Effector memory CD4-positive, alpha-beta T cell (primary cell): ENCODE data around the gene OR6M1.

Experiments
- DNase-seq, 3 donors: peaks; one replicate each; pipeline ENCODE4 v3.0.0-alpha.2; 2020
- H3K27ac ChIP-seq: 2 replicates; pipeline ENCODE4 v1.7.0; 2013; ENCODE audit warnings: mild to moderate bottlenecking, low read length, moderate library complexity; ENCODE audit not compliant: insufficient read depth, poor library complexity, severe bottlenecking
- H3K27me3 ChIP-seq: replicated peaks from 2 replicates; pipeline ENCODE4 v1.7.0; 2013; ENCODE audit warnings: mild to moderate bottlenecking, low read length; ENCODE audit not compliant: insufficient read depth, control insufficient read depth, poor library complexity, severe bottlenecking
- H3K36me3 ChIP-seq: 2 replicates; pipeline ENCODE4 v1.7.0; 2013; ENCODE audit warnings: mild to moderate bottlenecking, low read length, moderate library complexity; ENCODE audit not compliant: control insufficient read depth, insufficient read depth
- H3K4me1 ChIP-seq: 2 replicates; pipeline ENCODE4 v1.7.0; 2013; ENCODE audit warnings: low read length, mild to moderate bottlenecking; ENCODE audit not compliant: control insufficient read depth, insufficient read depth, poor library complexity, severe bottlenecking
- H3K4me3 ChIP-seq: 2 replicates; pipeline ENCODE4 v1.7.0; 2013; ENCODE audit warnings: low read length, low read depth, mild to moderate bottlenecking; ENCODE audit not compliant: insufficient read depth, poor library complexity, severe bottlenecking
- H3K9me3 ChIP-seq: 2 replicates; pipeline ENCODE4 v1.7.0; 2013; ENCODE audit warnings: mild to moderate bottlenecking, low read length, moderate library complexity; ENCODE audit not compliant: control insufficient read depth

Gene OR6M1

GRCh38 chr11:123822599-123822998, 16.4 kb upstream of the OR6M1 start:
- DNase-seq, result no peak
- Histone ChIP-seq H3K27me3 (peaks cover 3% of the 10 kb centered on the region), H3K36me3 (no peaks in the 10 kb centered on the region), H3K4me3 (no peak overlapping the region), H3K9me3 (no peaks in the 10 kb centered on the region), H3K4me1 (no peaks in the 10 kb centered on the region), H3K27ac (no peak overlapping the region)

GRCh38 chr11:123822032-123822431, 15.9 kb upstream of the OR6M1 start:
- Histone ChIP-seq H3K27ac (no peak overlapping the region), H3K4me3 (no peak overlapping the region), H3K36me3 (no peaks in the 10 kb centered on the region), H3K9me3 (no peaks in the 10 kb centered on the region), H3K27me3 (peaks cover 3% of the 10 kb centered on the region), H3K4me1 (no peaks in the 10 kb centered on the region)
- DNase-seq, result no peak

DNA sequence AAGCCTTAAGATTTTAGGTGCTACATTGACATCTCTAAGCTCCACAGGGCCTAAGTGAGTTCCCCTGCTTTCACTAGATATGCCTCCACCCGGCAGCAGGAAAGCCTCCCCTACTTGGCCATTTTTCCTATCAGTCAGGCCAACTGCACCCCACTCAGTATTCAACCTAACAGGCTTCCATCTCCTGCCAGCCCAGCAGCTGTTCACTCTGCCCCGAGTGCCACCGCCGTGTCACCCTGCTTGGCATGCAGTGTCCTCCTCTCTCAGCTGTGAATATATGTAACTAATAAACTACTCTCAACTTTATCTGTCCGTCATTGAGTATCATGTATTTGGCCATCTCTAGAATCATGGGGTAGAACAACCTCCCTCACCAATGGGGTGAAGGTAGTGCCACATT, 9.0 kb upstream of the OR6M1 start:
- no peak for DNase-seq
- Histone ChIP-seq H3K27me3 (peaks cover 3% of the 10 kb centered on the region), H3K27ac (no peak overlapping the region), H3K9me3 (no peaks in the 10 kb centered on the region), H3K4me3 (no peak overlapping the region), H3K36me3 (no peaks in the 10 kb centered on the region), H3K4me1 (no peaks in the 10 kb centered on the region)

- H3K9me3 ChIP-seq, result no peaks in the 10 kb centered on the region
- H3K27ac ChIP-seq, result no peak overlapping the region
- H3K36me3 ChIP-seq, result no peaks in the 10 kb centered on the region
- H3K4me3 ChIP-seq, result no peak overlapping the region
- no peak for DNase-seq
- H3K4me1 ChIP-seq, result no peaks in the 10 kb centered on the region
- H3K27me3 ChIP-seq, result no peaks in the 10 kb centered on the region
Measured at GRCh38 chr11:123801765-123802164, 4.4 kb downstream of the OR6M1 start.

DNA sequence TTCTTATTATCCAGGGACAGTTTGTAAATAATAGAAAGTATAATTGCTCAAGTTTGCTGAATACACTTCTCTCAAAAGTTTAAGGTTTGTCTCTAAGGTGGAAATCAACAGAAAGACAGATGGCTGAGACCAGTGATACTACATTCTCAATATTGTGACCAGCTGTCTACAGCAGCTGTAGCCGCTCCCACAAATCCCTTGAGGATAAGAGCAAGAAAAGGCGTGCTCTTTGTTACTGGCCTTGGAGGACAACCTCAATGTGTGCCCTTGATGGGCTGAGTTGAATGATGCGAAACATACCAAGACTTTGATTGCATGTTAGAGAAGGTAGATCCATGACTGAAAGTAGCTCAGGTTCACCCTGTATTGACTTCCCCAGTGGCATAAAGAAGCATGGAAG, 6.1 kb downstream of the OR6M1 start:
- H3K9me3 ChIP-seq, result no peaks in the 10 kb centered on the region
- DNase-seq, result no peak
- no peaks in the 10 kb centered on the region for H3K36me3 ChIP-seq
- H3K27me3 ChIP-seq, result no peaks in the 10 kb centered on the region
- H3K4me1 ChIP-seq, result no peaks in the 10 kb centered on the region
- H3K4me3 ChIP-seq, result no peak overlapping the region
- H3K27ac ChIP-seq, result no peak overlapping the region

- H3K9me3 ChIP-seq, result no peaks in the 10 kb centered on the region
- H3K27ac ChIP-seq, result no peak overlapping the region
- H3K4me1 ChIP-seq, result no peaks in the 10 kb centered on the region
- DNase-seq, result no peak
- no peak overlapping the region for H3K4me3 ChIP-seq
- no peaks in the 10 kb centered on the region for H3K36me3 ChIP-seq
- no peaks in the 10 kb centered on the region for H3K27me3 ChIP-seq
Measured at GRCh38 chr11:123799438-123799837, 6.7 kb downstream of the OR6M1 start.

DNA sequence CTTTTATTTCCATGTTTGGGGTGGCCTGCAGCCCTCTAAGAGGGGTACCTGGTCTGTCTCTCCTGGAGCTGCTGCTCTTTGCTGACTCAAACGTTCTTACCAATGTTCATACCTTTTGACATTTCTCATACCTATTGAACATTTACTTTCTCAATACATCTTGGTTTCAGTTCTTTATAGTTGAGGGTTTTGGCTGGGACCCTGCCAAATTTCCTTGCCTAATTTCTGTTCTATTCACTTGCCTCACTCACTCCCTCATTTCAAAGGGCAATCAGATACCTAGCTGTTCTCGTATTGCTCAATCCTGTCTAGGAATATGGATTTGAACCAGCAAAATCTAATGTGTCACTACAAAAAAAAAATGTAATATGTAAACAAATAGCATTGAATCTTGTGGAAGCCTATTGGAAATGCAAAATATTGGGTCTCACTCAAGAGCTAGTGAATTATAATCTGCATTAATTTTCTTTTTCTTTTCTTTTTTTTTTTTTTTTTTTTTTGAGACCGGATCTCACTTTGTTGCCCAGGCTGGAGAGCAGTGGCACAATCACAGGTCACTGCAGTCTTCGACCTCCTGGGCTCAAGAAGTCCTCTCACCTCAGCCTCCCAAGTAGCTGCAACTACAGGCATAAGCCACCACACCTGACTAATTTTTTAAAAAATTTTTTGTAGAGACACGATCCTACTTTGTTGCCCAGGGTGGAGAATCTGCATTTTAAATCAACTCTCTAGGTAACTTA, 7.5 kb downstream of the OR6M1 start:
- no peak for DNase-seq
- no peak overlapping the region for H3K4me3 ChIP-seq
- no peaks in the 10 kb centered on the region for H3K9me3 ChIP-seq
- no peaks in the 10 kb centered on the region for H3K27me3 ChIP-seq
- H3K27ac ChIP-seq, result no peak overlapping the region
- H3K36me3 ChIP-seq, result no peaks in the 10 kb centered on the region
- H3K4me1 ChIP-seq, result no peaks in the 10 kb centered on the region

DNA sequence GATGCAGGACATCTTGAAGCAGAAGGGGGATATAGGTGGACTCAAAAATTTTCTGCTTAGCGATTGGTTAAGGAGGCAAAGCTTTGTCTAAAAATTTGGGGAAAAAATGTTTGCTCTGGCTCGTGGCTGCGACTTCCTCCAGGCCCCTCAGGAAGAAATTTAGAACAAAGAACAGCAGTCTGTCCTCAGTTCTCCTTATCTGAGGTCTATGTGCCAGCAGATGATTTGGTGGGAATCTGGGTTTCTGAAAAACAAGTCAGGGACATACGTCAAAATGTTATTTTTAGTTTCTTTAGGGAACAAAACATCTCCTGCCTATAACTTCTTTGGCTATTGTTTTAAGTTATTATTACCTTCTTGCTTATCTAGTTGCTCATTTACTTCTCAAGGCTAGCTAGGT, 8.1 kb downstream of the OR6M1 start:
- no peak overlapping the region for H3K27ac ChIP-seq
- H3K27me3 ChIP-seq, result no peaks in the 10 kb centered on the region
- no peaks in the 10 kb centered on the region for H3K36me3 ChIP-seq
- DNase-seq, result no peak
- H3K4me1 ChIP-seq, result no peaks in the 10 kb centered on the region
- H3K9me3 ChIP-seq, result no peaks in the 10 kb centered on the region
- H3K4me3 ChIP-seq, result no peak overlapping the region

DNA sequence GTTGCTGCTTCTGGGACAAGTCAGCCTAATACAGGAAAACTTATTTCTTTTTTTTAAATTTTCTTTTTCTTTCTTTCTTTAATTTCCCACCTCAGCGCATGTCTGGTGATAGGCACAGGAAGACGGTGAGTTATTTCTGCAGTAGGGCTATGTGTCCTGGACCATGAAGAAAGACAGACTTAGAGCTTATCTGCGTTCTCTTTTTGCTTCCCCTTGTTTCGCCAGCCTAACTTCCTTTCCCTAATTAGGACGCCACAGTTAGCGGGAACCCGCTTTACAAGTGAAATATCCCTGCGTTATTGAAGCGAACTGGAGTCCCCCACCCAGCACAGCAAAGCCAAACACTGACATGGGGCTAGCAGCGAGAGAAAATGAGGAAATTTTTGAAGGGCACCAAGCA, 8.6 kb downstream of the OR6M1 start:
- H3K27me3 ChIP-seq, result no peaks in the 10 kb centered on the region
- no peak overlapping the region for H3K27ac ChIP-seq
- no peaks in the 10 kb centered on the region for H3K4me1 ChIP-seq
- H3K4me3 ChIP-seq, result no peak overlapping the region
- no peaks in the 10 kb centered on the region for H3K36me3 ChIP-seq
- H3K9me3 ChIP-seq, result no peaks in the 10 kb centered on the region
- no peak for DNase-seq

- Histone ChIP-seq H3K27ac (no peak overlapping the region), H3K4me3 (no peak overlapping the region), H3K36me3 (no peaks in the 10 kb centered on the region), H3K4me1 (no peaks in the 10 kb centered on the region), H3K27me3 (no peaks in the 10 kb centered on the region), H3K9me3 (no peaks in the 10 kb centered on the region)
- no peak for DNase-seq
Measured at GRCh38 chr11:123797114-123797513, 9.0 kb downstream of the OR6M1 start.
